IPS-11a (cell line): Measurements from ENCODE around the gene GPR108.
A peak's percentile ranks its signal among the peaks of the same experiment; 100 is the strongest.

Experiments used
- H3K4me3 ChIP-seq: one replicate; pipeline ENCODE4 v1.5.1; 2013; ENCODE audit warnings: low read depth, low read length, control low read depth

GPR108 gene

DNA sequence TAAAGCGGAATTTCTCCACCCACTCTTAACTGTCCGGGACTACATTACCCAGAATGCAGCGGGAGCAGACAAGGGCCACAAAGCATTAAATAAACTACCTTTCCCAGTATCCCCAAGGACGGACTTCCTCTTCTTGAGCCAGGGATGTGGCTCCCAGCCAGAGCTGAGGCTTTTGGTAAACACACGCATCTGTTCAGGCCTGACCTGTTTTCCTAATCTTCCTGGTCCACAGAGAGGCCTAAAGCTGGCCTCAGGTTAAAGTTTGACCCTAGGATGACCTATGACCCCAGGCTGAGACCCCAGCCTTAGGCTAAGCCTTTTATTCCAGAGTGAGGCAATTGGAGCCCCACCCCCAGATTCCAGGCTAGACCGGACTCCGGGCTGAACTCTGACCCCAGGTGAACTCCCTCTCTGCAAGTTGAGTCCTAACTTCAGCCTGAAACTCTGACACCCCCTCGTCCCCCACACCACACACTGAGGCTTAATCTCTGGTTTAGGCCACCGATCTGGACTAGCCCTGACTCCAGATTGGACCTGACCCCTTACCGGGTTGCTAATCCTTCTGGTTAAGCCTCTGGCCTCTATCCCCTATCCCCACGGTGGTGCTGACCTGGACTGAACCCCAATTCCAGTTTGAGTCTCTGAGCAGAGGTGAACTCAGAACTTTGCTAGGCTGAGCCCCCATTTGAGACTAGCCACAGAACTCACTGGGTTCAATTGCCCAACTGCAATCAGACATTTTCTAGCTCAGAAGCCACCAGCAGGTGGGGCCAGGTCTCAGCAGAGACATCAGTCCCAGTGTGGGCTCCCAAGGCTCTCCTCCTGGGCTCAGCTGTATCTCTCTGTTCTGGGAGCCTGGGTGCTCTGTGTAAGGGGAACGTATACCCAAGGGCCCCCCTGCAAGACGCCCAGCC, 750 bp upstream of the GPR108 start:
- no peak overlapping the region for H3K4me3 ChIP-seq

DNA sequence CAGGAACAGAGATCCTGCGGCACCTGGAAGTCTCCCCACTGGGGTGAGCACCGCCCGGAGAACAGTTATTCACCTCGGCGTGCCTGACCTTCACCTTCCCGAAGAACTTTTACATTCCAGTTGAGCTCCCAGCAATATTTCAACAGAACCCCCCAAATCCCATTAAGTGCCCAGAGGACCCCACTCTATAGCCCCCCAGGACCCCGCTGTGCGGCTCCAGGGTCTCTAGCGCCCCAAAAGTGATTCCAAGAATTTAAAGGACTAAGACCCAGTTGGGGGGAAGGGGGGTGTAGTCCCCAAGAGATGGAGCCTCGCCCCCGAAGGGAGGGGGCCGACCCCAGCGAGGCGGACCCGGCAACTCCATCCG, 480 bp downstream of the GPR108 start:
- H3K4me3 ChIP-seq, result peak overlapping the region; percentile 61

DNA sequence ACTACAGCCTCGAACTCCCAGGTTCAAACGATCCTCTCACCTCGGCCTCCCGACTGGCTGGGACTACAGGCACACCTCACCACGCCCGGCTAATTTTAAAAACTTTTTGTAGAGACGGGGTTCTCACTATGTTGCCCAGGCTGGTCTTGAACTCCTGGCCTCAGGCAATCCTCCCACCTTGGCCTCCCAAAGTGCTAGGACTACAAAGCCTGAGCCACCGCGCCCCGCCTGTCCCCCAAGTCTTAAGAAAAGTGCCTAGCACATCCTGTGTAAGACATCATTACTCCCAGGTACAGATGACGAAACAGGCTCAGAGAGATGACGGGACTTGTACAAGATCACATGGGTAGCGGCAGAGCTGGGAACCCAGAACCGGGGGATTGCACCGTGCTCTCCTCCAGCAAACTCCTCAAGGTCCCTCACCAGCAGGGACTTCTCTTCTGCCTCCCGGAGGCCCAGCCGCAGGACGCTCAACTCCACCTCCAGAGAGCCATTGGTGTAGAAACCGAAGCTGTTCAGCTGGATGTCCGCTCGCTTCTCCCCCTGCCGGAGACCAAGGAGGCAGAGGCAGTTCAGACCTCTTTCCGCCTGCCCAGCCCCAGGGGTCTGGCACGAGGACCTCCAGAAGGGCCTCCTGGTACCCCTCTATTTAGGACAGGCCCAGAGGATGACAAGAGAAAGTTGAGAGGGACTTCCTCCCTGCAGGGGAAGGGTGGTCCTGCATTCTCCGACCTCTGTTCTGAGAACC, 1.0 kb downstream of the GPR108 start:
- peak overlapping the region; percentile 61 for H3K4me3 ChIP-seq

DNA sequence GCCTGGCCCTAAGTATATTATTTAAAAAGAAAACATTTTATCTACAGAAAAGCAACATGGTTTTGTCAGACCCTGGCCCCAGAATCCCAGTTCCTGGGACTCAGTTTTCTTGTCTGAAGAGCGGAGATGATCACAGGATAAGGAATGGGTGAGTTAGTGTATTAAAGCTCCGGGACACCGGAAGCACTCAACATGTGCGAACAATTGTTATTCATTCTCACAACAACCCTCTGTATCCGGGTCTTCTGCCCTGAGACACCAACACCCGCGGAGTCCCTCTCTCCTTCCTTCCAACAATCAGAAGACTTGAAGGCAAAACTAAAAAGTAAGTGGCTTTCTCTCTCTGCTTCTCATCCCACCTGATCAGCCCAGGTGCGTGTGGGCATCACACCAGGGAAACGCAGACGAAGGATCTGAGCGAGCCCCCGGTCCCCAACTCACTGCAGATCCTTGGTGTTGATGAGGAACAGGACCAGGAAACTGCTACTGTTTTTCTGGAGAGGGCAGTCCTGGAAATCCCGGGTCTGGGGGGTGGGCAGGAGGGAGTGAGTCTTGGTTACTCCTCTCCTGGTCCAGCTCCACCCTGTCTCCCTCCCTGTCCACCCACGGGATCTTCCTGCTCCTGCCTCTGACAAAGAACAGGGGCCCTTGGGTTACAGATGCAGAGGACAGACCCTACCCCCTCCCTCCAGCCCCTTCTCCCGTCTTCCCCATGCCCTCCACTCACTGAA, 2.0 kb downstream of the GPR108 start:
- no peak overlapping the region for H3K4me3 ChIP-seq

DNA sequence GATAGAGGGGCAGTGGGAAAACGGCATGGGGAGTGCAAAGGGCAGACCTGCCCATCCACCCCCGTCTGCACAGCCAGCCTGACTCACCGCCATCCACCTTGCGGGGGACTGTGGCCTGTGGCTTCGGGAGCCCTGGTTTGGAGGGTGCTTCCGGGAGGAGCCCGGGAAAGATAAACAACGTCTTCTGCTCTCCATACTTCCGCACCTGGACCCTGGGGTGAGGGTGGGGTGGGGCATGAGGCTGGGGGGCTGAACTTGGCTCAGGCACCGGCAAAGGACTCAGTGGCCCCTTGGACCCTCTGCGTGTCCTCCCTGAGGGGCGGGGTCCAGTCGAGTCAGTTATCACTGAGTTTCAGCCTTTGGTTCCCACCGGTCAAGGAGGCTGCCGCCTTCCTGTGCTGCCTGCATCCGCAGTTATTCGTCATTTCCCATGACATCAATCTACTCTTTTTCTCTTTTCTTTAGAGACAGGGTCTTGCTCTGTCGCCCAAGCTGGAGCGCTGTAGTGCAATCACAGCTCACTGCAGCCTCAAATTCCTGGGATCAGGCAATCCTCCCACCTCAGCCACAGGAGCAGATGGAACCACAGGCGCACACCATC, 3.2 kb downstream of the GPR108 start:
- no peak overlapping the region for H3K4me3 ChIP-seq

DNA sequence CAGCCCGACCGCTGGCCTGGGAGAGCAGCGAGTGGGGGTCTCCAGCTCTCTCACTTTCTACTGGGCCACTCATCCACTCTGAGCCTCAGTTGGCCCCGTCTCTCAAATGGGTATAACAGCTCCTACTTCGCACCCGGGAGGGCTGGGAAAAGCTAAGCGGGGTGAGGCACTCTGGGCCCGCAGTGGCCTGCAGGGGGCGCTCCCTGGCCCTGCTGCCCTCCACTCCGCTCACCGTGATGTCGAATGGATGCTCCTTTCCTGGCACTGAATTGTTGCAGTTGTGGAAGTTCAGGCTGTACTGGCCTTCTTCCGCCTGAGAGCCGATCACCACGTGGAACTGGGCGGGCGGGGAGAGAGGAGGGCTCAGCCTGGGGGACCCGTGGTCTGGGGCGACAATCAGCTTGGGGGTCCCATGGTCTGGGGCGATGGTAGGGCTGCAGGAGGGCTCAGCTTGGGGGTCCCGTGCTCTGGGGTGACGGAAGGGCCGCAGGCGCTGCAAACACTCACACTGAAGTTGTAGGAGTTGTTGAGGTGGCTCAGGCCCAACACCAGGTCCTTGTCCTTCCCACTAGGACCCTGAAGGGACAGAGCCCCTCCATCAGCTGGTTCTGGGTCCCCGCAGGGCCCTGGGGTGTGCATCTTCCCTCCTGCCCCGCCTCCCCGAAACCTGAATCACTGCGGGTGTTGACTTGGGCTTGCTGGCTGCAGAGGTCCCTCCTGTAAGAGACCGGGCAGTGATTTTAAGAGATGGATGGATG, 3.9 kb downstream of the GPR108 start:
- H3K4me3 ChIP-seq, result no peak overlapping the region

DNA sequence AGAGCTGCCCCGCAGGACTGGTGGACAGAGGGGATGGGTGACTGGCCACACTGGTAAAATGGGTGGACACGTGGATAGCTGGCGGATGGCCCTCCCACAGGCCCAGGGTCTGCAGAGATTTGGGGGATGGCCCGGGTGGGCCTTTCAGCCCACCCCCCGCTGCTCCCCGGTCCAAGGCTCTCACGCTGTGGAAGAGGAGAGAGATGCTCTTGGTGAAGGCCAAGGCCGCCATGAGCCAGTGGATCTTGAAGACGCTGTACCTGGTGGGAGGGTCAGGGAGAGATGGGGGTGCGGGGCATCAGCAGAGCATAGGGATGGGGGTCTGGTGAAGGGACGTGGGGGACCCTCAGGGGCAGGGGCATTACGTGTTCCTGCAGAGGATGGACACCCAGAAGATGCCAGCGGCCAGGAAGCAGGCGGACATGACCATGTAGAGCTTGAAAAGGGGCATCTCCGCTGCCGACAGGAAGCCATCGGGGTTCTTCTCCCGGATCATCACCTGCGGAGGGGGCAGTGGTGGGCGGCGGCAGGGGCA, 4.5 kb downstream of the GPR108 start:
- no peak overlapping the region for H3K4me3 ChIP-seq

DNA sequence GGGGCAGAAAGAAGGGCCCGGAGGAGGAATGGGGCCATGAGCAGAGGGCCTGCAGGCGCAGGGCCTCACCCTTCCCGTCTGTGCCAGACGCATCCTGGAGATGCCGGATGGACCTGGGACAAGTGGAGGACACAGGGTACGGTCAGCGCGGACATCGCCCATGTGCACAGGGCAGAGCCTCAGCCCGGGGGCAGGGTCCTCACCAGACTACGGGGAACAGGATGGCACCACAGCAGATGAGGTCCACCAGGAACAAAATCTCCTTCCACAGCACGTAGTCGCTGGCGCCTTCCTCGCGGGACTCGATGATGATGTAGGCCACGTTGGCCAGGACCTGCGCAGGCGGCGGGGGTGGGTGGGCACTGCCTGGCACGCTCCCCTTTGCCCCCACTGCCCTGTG, 5.6 kb downstream of the GPR108 start:
- H3K4me3 ChIP-seq, result no peak overlapping the region

DNA sequence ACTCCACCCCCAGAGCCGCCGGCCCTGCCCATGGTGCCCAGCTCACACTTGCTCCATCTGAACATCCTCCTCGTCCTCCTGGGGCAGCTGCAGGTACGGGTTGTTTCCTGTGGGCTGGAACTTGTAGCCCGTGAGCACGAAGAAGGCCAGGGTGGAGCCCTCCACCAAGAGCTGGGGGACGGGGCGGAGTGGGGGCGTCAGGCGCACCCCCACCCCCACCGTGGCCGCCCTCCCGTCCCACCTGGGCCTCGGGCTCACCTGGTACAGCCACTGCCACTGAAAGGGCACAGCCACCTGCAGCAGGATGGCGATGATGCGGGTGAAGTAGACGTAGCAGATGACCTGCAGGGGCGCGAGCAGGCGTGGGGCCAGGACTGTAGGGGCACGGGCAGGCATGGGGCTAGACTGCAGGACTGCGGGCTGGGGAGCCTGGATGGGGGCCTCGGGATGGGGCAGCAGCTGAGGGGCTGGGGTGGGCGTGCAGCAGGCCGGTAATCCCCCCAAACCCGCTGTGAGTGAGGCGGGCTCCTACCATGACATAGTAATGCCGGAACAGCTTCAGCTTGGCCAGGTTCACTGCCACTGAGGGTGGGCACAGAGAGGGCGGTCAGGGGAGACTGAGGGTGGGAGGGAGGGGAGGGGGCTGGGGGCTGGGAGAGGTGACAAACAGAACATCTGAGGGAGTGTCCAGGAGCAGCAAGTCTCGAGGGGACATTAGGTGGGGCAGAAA, 6.3 kb downstream of the GPR108 start:
- no peak overlapping the region for H3K4me3 ChIP-seq

DNA sequence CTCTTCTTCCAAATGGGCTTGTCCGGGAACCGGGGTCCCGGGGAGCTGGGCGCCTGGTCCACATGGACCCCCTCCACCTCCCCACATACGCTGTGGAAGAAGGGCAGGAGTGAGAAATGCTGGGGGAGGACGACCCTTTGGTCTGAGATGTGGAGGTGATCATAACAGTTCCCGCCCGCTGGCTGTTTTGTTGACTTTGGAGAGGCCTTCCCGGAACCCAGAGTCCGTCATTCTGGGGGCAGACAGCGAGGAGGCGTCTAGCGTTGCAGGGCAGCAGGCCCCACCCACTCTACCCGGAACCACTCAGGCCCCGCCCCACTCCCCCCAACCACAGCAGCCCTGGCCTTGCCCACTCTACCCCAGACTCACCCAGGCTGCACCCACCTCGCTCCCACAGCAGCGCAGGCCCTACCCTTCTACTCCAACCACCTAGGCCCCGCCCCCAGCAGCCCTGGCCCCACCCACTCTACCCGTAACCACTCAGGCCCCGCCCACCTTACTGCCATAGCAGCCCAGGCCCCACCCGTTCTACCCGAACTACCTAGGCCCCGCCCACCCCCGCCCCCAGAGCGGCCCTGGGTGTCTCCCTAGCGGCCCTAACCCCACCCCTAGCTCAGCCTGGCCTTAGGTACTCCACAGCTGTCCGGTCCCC, 7.1 kb downstream of the GPR108 start:
- no peak overlapping the region for H3K4me3 ChIP-seq

DNA sequence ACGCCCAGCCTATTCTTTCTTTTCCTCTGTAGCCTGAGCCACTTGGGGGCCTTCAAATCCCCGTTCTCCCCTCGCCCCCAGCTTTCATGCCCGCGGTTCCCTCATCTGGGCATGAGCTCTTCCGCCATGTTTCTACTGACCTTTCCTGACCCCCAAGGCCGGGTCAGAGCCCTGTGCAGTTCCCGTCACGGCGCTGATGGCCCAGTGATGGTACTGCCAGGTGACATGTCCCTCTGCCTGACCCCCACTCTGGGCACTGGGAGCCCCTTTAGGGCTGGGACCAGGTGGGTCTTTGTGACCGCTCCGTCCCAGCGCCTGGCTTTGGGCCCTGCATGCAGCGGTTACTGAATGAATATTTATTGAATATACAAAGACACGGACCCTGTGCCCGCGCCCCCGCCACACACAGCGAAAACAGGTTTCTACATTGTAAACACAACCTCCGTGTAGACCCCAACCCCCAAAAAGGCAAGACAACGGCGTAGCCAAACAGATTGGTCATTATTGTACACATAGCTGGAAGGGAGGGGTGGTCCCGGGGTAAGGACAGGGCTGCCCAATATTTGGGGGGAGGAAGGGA, 7.7 kb downstream of the GPR108 start:
- H3K4me3 ChIP-seq, result no peak overlapping the region

DNA sequence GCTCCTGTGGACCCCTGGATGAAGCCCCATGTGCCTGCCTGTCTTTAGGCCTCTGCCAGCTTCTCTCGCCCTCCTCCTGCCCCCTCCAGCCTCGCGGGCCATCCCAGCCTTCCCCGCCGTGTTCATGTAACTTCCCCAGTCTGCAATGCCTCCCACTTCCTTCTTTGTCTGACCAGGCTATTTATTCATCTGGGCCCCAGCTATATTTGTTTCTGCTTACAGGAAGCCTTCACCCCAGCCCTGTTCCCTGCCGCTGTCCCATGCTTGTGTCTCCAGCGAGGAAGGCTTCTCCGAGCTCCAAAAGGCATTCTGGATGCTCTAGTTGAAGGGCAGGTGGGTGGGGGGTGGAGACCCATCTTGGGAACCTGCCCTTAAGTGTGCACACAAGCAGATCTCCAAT, 9.0 kb downstream of the GPR108 start:
- H3K4me3 ChIP-seq, result no peak overlapping the region

DNA sequence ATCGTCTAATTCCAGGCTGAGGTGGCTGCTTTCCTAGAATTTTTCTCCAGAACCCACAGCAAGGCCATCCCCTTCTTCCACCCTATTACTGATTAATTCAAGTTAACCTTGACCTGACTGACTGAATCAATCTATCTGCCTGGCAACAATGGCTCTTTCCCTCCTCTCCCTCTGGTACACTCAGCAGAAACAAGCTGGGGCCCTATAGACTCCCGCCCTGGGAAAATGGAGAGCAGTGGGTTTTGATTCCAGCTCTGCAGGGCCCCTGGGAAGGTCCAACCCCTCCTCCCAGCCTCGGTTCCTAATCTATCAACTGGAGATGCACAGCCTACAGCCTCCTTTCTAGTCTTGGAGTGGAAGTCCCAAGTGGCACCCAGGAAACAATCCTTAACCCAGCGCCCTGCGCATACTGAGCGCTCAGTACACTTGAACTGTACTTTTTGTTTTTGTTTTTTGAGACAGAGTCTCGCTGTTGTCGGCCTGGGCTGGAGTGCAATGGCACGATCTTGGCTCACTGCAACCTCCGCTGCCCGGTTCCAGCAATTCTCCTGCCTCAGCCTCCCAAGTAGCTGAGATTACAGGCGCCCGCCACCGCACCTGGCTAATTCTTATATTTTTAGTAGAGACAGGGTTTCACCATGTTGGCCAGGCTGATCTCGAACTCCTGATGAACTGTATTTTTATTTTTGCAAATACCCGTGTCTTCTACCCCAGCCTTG, 11.7 kb downstream of the GPR108 start:
- H3K4me3 ChIP-seq, result no peak overlapping the region

DNA sequence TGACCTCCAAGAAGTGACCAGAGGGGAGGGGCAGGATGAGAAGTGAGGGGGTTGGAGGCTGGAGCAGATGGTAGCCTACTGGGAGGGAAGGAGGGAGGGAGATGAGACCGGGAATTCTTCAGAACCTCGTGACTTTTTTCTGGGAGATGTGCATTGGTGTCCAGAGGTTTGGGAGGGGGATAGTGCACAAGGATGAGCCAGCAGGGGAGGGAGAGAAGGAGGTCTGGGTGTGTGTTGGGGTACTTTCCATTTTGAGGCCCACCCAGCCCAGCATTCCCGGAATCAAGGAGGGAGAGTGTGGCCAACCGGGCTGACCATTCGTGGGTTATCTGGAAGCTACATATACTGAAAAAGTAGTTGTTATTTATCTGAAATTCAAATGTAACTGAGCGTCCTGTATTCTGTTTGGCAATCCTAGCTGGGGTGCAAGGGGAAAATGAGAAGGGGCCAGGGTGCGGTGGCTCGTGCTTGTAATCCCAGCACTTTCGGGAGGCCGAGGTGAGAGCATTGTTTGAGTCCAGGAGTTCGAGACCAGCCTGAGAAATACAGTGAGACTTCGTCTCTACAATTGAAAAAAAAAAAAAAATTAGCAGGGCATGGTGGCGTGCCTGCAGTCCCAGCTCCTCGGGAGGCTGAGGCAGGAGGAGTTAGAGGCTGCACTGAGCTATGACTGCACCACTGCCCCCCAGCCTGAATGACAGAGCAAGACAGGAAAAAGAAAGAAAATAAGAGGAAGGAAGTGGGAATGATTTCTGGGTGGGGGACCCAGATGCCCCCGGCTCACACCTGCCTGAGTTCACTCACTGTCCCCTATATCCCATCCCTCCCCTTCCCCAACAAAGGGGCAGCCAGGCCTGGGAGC, 12.5 kb downstream of the GPR108 start:
- H3K4me3 ChIP-seq, result no peak overlapping the region

DNA sequence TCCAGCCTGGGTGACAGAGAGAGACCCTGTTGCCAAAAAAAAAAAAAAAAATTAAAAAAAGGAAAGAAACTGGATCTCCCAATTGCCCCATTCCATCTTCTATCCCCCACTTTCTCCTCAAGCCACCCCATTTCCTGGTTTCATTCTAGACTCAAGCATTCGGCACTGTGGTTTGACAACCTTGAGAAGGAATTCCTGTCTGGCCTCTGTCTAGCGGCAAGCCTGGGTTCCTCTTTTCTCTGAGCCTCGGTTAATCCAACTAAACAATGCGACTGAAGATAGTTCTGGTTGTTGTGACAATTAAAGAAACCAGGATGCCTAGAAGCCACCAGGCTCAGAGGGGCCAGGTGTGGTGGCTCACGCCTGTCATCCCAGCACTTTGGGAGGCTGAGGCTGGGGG, 13.6 kb downstream of the GPR108 start:
- no peak overlapping the region for H3K4me3 ChIP-seq

DNA sequence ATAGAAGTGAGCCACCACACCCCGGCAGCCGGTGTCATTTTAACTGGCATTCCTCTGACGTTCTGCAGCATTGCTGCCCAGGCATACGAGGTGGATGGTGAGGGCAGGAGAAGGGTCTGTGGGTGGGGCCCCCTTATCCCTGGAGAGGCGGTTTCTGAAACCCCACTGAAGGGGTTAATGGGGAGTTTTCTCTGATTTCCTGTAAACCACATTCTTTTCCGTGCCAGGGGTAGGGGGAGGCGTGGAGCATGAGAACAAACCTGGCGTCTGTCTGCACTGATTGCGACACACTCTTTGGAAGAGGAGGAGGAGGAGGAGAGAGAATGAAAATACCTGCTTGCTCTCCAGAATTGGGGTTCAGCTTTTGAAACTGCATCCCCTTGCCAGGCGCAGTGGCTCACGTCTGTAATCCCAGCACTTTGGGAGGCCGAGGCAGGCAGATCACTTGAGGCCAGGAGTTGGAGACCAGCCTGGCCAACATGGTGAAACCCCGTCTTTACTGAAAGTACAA, 14.2 kb downstream of the GPR108 start:
- H3K4me3 ChIP-seq, result no peak overlapping the region

DNA sequence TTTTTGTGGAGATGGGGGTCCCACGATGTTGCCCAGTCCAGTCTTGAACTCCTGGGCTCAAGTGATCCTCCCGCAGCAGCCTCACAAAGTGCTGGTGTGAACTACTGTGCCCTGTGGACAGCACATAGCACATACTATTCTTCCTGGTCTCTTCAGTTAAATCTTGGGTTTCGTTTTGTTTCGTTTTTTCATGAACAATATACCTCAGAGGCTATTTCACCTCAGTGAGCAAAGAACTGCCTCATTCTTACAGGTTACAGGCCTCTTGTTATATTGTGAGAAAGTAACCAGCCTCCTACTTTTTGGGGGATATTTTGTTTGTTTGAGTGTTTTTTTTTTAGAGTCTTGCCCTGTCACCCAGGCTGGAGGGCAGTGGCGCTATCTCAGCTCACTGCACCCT, 15.6 kb downstream of the GPR108 start:
- H3K4me3 ChIP-seq, result no peak overlapping the region
